ENCODE measurements around the gene TMEM94.
"Not testable (repeated sequence)": the region's sequence is repeated elsewhere in the genome, so short reads cannot be mapped to it uniquely, and the experiment has no call there.

Gene TMEM94

DNA sequence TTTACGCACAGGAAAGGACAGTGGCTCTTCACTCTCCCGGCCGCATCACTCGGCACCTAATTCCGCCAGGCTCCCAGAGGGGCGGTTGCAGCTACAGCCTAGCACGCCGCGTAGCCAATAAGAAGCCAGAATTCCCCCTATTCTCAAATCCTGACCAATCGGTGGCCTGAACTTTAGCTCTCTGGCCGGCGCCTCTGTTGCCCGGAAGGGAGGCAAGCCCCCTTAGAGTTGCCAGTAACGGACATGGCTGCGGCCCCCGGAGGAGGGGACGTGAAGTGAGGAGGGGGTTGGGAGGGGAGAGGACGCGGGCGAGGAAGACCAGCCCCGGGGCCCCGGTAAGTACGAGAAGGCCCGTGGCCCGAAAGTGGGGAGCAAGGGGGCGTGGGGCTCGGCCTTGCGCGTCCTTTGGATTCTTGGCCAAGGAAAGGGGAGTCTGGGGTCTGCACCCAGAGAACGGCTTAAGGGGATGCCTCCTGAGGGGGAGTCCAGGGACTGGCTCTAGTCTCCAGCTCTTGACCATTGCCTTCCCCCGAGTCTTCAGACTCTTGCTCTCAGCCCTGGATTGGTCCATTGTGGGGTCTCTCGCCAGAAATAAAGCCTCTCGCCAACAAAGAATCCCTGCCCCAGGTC, at the start of gene TMEM94:
Gene TMEM94, plus strand, starts transcription at position 219 of the 630 bp plus-strand sequence. CDS start 15,271 bp downstream, outside the sequence.
- DNase-seq (ENCODE audit: low spot score) = peak; percentile 100

GRCh38 chr17:75407655-75408352, 48.6 kb upstream of the TMEM94 start:
- DNase-seq (ENCODE audit: low spot score) = no peak

GRCh38 chr17:75410141-75410540, 46.3 kb upstream of the TMEM94 start:
- DNase-seq (ENCODE audit: low spot score) = no peak

DNA sequence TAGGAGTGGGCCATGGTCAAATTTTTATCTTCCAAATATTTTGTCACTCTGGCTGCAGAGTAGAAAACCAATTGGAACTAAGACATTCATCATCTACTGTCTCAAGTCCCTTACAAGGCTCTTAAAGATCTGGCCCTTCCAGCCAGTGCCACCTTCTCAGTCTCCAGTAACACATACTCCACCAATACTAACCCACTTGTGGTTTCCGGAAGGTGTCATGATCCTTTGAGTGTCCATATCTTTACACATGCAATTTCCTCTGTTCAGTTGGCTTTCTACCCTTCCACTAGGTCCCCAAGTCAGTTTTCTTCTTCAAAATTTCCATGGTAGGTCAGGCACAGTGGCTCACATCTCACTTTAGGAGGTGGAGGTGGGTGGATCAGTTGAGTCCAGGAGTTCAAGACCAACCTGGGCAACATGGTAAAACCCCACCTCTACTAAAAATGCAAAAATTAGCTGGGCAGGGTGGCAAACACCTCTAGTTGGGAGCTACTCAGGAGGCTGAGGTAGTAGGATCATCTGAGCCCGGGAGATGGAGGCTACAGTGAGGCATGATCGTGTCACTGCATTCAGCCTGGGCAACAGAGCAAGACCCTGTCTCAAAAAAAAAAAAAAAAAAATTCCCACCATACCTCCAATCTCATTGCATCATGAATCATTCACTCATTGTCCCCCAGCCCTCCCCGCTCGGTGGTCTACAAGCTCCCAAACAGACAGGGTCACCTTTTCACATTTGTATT, 44.9 kb upstream of the TMEM94 start:
- no peak for DNase-seq (ENCODE audit: low spot score)

DNA sequence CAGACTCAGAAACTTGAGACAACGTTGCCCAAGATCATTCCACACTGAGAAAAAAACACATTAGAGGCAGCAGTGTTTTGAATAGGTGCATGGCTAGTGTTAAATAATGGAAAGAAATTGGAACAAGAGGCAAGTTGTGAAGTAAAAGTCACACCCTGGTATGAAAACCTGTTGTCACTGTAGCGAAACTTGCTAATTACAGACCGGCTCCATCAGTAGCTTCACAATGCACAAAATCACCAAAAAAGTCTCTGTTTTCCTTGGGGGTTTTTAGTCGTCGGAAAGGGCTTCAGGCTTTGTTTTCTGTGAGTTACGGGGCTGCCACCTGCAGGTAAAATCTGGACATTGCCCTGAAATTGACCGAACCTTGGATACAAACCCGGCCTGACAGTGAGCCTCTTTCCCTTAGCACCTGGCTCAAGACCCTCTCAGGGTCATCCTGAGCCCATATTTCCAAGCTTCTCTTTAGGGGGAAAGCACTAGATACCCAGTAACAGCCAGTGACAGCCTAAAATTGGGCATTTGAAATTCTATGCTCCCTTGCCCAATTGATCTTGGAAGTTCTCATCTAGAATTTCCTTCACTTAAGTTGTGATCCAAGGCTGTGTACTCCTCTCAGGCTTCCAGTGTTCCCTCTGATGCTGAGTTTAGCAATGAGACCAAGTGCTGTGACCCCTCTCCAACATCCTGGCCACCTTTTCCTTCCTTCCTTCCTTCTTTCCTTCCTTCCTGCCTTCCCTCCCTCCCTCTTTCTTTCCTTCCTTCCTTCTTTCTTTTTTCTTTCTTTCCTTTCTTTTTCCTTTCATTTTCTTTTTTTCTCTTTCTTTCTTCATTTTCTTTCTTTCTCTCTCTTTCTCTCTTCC, 43.7 kb upstream of the TMEM94 start:
- peak; percentile 82 for DNase-seq (ENCODE audit: low spot score)

DNA sequence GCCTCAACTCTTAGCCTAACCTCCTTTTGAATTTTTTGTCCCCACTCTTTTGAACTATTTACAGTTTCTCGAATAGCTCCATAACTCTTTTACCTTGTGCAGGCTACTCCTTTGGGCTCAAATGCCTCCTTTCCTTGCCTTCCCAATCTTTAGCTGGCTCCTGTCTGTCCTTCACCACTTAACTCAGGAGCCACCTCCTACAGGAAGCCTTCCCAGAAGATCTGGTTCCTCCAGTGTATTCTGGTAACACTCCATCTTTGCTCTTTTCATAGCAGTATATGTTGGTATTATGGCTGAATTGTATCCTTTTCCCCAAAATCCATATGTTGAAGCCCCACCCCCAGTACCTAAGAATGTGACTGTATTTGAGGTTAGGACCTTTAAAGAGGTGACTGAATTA, 41.9 kb upstream of the TMEM94 start:
- no peak for DNase-seq (ENCODE audit: low spot score)

GRCh38 chr17:75416006-75416405, 40.4 kb upstream of the TMEM94 start:
- DNase-seq (ENCODE audit: low spot score) = no peak

GRCh38 chr17:75417054-75417580, 39.3 kb upstream of the TMEM94 start:
- DNase-seq (ENCODE audit: low spot score) = no peak

DNA sequence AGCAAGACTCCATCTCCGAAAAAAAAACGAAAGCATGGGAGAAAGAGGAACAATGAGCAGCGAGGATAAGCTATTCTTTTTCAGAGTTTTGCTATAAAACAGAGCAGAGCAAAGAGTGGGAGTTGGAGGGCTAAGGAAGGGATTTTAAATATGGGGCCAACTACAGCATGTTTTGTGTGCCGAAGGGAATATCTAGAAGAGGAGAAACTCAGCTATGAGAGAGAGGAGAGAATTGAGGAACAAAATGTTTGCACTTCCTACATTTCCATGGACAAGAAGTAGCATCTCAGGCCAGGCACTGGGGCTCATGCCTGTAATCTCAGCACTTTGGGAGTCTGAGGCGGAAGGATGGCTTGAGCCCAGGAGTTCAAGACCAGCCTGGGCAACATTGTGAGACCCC, 37.9 kb upstream of the TMEM94 start:
- no peak for DNase-seq (ENCODE audit: low spot score)

DNA sequence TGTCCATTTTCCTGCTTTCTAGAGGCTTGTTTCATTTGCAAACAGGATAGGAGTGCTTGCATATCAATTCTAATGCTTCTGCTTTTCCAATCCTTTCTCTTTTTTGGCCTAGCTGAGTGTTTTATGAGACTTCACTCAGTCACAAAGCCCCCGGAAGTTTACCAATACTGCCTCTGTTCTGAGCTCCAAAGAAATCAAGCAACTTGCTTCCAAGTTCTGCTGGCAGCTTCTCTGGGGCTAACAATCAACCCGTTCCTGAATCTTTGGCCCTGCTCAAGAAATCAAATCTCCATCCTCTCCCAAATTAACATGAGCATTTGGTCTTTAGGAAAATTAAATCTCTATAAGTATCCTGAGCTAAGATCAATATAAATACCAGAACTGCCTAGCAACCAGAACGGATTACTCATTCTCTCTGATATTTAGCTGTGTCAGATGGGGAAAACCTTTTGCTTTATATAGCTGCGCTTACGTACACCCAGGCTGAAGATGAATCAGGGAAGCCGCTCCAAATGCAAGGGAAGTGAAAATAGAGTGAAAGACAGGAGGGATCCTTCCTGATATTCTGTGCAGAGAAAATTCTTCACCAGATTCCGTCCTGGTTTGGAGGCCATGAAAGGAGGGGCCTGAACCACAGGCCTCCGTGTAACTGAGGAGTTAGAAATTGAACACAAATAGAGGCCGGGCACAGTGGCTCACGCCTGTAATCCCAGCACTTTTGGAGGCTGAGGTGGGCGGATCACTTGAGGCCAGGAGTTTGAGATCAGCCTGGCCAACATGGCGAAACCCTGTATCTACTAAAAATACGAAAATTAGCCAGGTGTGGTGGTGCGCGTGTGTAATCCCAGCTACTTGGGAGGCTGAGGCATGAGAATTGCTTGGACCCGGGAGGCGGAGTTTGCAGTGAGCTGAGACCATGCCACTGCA, 27.6 kb upstream of the TMEM94 start:
- DNase-seq (ENCODE audit: low spot score) = peak; percentile 57

GRCh38 chr17:75430159-75430974, 26.1 kb upstream of the TMEM94 start:
- DNase-seq (ENCODE audit: low spot score) = no peak

DNA sequence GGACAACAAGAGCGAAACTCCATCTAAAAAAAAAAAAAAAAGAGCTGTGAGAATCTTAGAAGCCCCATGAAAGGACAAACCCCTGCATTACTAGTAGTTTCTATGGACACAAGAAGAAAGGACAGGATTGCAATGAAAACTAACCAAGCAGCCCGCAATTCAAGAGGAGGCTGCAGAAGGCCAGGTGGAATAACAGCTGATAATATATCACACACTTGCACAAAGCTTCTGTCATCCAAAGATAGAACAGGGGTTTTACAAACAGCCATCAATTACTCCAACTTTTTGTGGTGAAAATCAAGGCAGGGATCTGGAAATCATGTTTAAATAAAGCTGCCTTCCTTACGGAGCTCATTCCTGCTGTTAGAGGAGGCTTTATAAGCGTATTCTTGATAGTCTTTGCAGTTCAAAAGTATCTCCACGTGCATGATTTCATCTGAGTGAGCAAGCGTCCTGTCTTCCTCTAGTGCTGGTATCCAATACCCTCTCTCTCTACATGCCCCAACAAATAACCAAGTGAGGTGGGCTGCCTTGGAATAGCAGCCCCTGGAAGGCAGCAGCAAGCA, 23.1 kb upstream of the TMEM94 start:
- no peak for DNase-seq (ENCODE audit: low spot score)

GRCh38 chr17:75434433-75434832, 22.0 kb upstream of the TMEM94 start:
- not testable (repeated sequence) for DNase-seq (ENCODE audit: low spot score)

DNA sequence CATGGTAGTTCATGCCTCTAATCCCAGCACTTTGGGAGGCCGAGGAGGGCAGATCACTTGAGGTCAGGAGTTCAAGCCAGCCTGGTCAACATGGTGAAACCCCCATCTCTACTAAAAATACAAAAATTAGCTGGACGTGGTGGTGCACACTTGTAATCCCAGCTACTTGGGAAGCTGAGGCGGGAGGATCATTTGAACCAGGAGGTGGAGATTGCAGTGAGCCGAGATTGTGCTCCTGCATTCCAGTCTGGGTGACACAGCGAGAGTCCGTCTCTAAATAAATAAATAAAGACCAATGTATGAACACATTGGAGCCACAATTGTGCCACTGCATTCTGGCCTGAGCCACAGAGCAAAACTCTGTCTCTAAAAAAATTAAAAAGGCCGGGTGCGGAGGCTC, 19.0 kb upstream of the TMEM94 start:
- not testable (repeated sequence) for DNase-seq (ENCODE audit: low spot score)

DNA sequence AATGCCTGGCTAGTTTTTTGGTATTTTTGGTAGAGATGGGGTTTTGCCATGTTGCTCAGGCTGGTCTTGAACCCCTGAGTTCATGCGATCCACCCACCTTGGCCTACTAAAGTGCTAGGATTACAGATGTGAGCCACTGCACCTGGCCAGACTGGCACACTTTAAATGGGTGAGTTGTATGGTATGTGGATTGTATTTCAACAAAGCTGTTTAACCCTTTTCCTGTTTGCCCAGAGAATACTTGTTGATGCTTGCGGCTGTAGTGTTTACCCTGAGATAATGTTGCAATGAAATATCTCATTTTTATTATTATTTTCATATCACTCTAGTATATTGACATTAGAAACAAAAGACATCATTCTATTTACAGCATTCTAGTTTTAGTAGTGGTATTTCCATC, 17.1 kb upstream of the TMEM94 start:
- DNase-seq (ENCODE audit: low spot score) = no peak

GRCh38 chr17:75440738-75441448, 15.5 kb upstream of the TMEM94 start:
- DNase-seq (ENCODE audit: low spot score) = no peak

DNA sequence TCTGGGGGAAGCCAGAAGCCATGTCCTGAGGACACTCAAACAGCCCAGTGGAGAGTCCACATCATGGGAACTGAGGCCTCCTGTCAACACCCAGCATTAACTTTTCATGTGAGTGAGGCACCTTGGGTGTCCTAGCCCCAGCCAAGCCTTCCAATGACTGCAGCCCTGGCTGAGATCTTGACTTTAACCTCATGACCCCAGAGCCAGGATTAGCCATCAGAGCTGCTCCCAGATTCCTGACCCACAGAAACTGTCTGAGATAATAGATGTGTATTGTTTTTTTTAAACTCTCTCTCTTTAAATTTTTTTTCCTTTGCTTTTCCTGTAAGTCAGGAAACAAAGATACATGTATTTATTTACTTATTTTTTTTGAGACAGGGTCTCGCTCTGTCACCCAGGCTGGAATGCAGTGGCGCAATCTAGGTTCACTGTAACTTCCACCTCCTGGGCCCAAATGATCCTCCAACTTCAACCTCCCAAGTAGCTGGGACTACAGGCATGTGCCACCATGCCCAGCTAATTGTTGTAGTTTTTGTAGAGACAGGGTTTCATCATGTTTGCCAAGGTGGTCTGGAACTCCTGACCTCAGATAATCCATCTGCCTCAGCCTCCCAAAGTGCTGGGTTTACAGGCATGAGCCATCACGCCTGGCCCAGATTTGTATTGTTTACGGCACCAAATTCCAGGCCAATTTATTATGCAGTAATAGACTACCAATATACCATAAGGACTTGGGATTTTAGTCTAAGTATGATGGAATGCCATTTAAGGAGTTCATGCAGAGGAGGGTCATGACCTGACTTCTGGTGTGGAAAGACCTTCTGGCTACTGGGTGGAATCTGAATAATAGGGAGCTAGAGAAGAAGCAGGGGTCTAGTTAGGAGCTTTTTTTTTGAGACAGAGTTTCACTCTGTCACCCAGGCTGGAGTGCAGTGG, 14.0 kb upstream of the TMEM94 start:
- no peak for DNase-seq (ENCODE audit: low spot score)

- DNase-seq (ENCODE audit: low spot score) = no peak
Observed at GRCh38 chr17:75445296-75445695, 11.1 kb upstream of the TMEM94 start.
